A549 (cell line): ENCODE results near the gene CPEB2. TPM values are rescaled to one million over a fixed set of nuclear protein-coding genes. Genes with fewer than 3 reads are reported as not detected.
A peak's percentile ranks its signal among the peaks of the same experiment; 100 is the strongest.

Experiments
- ATAC-seq, 2 experiments: fragments of 200-7000 bp in 1 of 2; fragments of >200 bp in 1 of 2; cut with Nextera tagmentation in 1 of 2; cut with Tn5 transposase in 1 of 2; 3 replicates each; pipeline versions ENCODE4 v1.8.0 to v1.9.1; 2018 to 2020; ENCODE audit warnings: mild to moderate bottlenecking in 1 of 2, moderate library complexity in 1 of 2
- CTCF ChIA-PET: fragments of 300-600 bp; sonication (Branson Sonifier 250); formaldehyde crosslinking; extraction: SDS; loops from one replicate; lab custom pipeline; 2021; ENCODE audit warnings: antibody characterized with exemption, inconsistent platforms; lab: Yijun Ruan, JAX
- POLR2A ChIA-PET: fragments of 350-600 bp; formaldehyde crosslinking; extraction: SDS; loops from one replicate; lab custom pipeline; 2021; ENCODE audit warnings: antibody characterized with exemption, inconsistent platforms; lab: Yijun Ruan, JAX
- DNase-seq, 2 experiments: peaks; one replicate each; pipeline versions ENCODE4 v3.0.0 to v3.0.0-alpha.2; 2011 to 2016; ENCODE audit warnings: low read depth in 1 of 2, low spot score in 1 of 2
- FAIRE-seq: peaks from 2 replicates; lab custom pipeline; 2011; peaks lifted over from hg19 to GRCh38; lab: Jason Lieb, UNC
- H3K27ac ChIP-seq, 2 experiments: fragments of >200 bp; sonication (Bioruptor Twin); formaldehyde crosslinking; 3 replicates each; pipeline ENCODE4 v1.5.1; 2016 to 2017
- H3K4me1 ChIP-seq: fragments of >200 bp; sonication (Bioruptor Twin); formaldehyde crosslinking; 3 replicates; pipeline ENCODE4 v1.6.1; 2016
- H3K4me2 ChIP-seq: fragments of >200 bp; sonication (Bioruptor Twin); formaldehyde crosslinking; 3 replicates; pipeline ENCODE4 v1.6.1; 2016
- H3K4me3 ChIP-seq: fragments of >200 bp; sonication (Bioruptor Twin); formaldehyde crosslinking; 3 replicates; pipeline ENCODE4 v1.5.1; 2016
- H3K9me3 ChIP-seq: fragments of >200 bp; sonication (Bioruptor Twin); formaldehyde crosslinking; 3 replicates; pipeline ENCODE4 v1.6.1; 2016
- BHLHE40 ChIP-seq: IDR thresholded peaks from 2 replicates; pipeline ENCODE4 v1.6.1; 2012; ENCODE audit warnings: low read depth, low read length, inconsistent platforms
- CHD4 ChIP-seq: fragments of 200-600 bp; sonication (generic); IDR thresholded peaks from 2 replicates; pipeline ENCODE4 v1.6.1; 2016; ENCODE audit warnings: antibody characterized with exemption, mild to moderate bottlenecking, borderline replicate concordance
- EHF ChIP-seq: fragments of 250-450 bp; sonication (Bioruptor Pico); IDR thresholded peaks from 2 replicates; pipeline ENCODE4 v1.5.0; 2020; ENCODE audit warnings: mild to moderate bottlenecking
- ESRRA ChIP-seq: fragments of 150-350 bp; IDR thresholded peaks from 2 replicates; pipeline ENCODE4 v1.6.1; 2014; ENCODE audit warnings: mild to moderate bottlenecking, low read length, borderline replicate concordance
- FOSL2 ChIP-seq, 2 experiments: fragments of 450-650 bp in 1 of 2; fragments of >200 bp in 1 of 2; sonication (Bioruptor Twin) in 1 of 2; formaldehyde crosslinking; IDR thresholded peaks; 2 replicates each; pipeline versions ENCODE4 v1.5.0 to v1.6.1; 2016 to 2020; ENCODE audit warnings: mild to moderate bottlenecking in 1 of 2, moderate library complexity in 1 of 2
- JUNB ChIP-seq: fragments of >200 bp; sonication (Bioruptor Twin); formaldehyde crosslinking; IDR thresholded peaks from 2 replicates; pipeline ENCODE4 v1.6.1; 2016
- MAFK ChIP-seq: fragments of 450-650 bp; IDR thresholded peaks from 2 replicates; pipeline ENCODE4 v1.6.1; 2014; ENCODE audit not compliant: partially characterized antibody
- MAZ ChIP-seq: fragments of 150-350 bp; IDR thresholded peaks from 2 replicates; pipeline ENCODE4 v1.6.1; 2014; ENCODE audit warnings: antibody characterized with exemption, low read depth, low read length, borderline replicate concordance
- PHF8 ChIP-seq: fragments of 200-600 bp; sonication (generic); IDR thresholded peaks from 2 replicates; pipeline ENCODE4 v1.6.1; 2016; ENCODE audit warnings: low read depth, mild to moderate bottlenecking, antibody characterized with exemption, moderate library complexity, borderline replicate concordance
- POLR2A ChIP-seq: IDR thresholded peaks from 2 replicates; pipeline ENCODE4 v1.6.1; 2012; ENCODE audit warnings: mild to moderate bottlenecking, low read length
- RAD21 ChIP-seq, 2 experiments: fragments of >200 bp in 1 of 2; sonication (Bioruptor Twin) in 1 of 2; formaldehyde crosslinking in 1 of 2; IDR thresholded peaks in 1 of 2; conservative IDR thresholded peaks in 1 of 2; 2 replicates in 1 of 2; 3 replicates in 1 of 2; pipeline ENCODE4 v1.6.1; 2012 to 2018; ENCODE audit warnings: inconsistent platforms in 1 of 2
- RCOR1 ChIP-seq: fragments of 150-350 bp; IDR thresholded peaks from 2 replicates; pipeline ENCODE4 v1.6.1; 2014; ENCODE audit warnings: antibody characterized with exemption, low read length, low read depth
- RFX5 ChIP-seq: fragments of 450-650 bp; IDR thresholded peaks from 2 replicates; pipeline ENCODE4 v1.7.1; 2014; ENCODE audit warnings: antibody characterized with exemption, mild to moderate bottlenecking, moderate library complexity
- SMC3 ChIP-seq: fragments of >200 bp; sonication (Bioruptor Twin); formaldehyde crosslinking; IDR thresholded peaks from 3 replicates; pipeline ENCODE4 v1.6.1; 2018; ENCODE audit warnings: inconsistent platforms
- SREBF2 ChIP-seq: fragments of 450-650 bp; IDR thresholded peaks from 2 replicates; pipeline ENCODE4 v1.6.1; 2014; ENCODE audit warnings: mild to moderate bottlenecking, moderate library complexity
- TFCP2L1 ChIP-seq: fragments of 250-450 bp; sonication (Bioruptor Pico); IDR thresholded peaks from 2 replicates; pipeline ENCODE4 v1.5.0; 2021; ENCODE audit warnings: mild to moderate bottlenecking
- TP53 ChIP-seq: fragments of 250-450 bp; sonication (Bioruptor Pico); IDR thresholded peaks from 2 replicates; pipeline ENCODE4 v1.5.0; 2021; ENCODE audit warnings: mild to moderate bottlenecking, moderate library complexity
- ZC3H11A ChIP-seq: fragments of 450-650 bp; IDR thresholded peaks from 2 replicates; pipeline ENCODE4 v1.6.1; 2014; ENCODE audit warnings: antibody characterized with exemption, mild to moderate bottlenecking
- ZFP36 ChIP-seq: fragments of 450-650 bp; IDR thresholded peaks from 2 replicates; pipeline ENCODE4 v1.6.1; 2014; ENCODE audit warnings: borderline replicate concordance; ENCODE audit not compliant: partially characterized antibody
- ZSCAN20 ChIP-seq: fragments of 250-450 bp; sonication (Bioruptor Pico); IDR thresholded peaks from 2 replicates; pipeline ENCODE4 v1.8.0; 2022; ENCODE audit warnings: mild to moderate bottlenecking, moderate library complexity
- WGBS: methylation state at CpG from one replicate; pipeline ENCODE4 v1.1.6; 2017; ENCODE audit errors: missing lambda C conversion rate; 5-methylcytosine and 5-hydroxymethylcytosine counted together
- polyA plus RNA-seq, 4 experiments: library from polyadenylated mRNA; depleted of rRNA in 3 of 4; stranded (reverse); fragments of >200 nt; fragmentation: RNase III in 1 of 4; extraction: RNeasy Plus Mini Kit Qiagen cat#74134 plus additional on column Dnase treatment in 1 of 4; gene quantifications; 2 replicates in 3 of 4; 3 replicates in 1 of 4; pipeline ENCODE4 v1.2.3, GENCODE V29; 2011 to 2017
- TF ChIP-seq, protein P1 (sequence below): fragments of 250-450 bp; sonication (Bioruptor Pico); IDR thresholded peaks from 2 replicates; pipeline ENCODE4 v1.5.0; 2021; ENCODE audit warnings: mild to moderate bottlenecking, moderate library complexity, borderline replicate concordance
- TF ChIP-seq, protein P2 (sequence below): IDR thresholded peaks from 2 replicates; pipeline ENCODE4 v1.6.1; 2012
- TF ChIP-seq, protein P3 (sequence below): IDR thresholded peaks from 2 replicates; pipeline ENCODE4 v1.6.1; 2012; ENCODE audit warnings: low read depth, borderline replicate concordance
- TF ChIP-seq, protein P4 (sequence below): fragments of 150-350 bp; IDR thresholded peaks from 2 replicates; pipeline ENCODE4 v1.6.1; 2014; ENCODE audit warnings: low read depth, mild to moderate bottlenecking, low read length

CPEB2 gene
- polyA plus RNA-seq, 2 of the 4 experiments (the other 2 are of a cell fraction): 16.2 to 16.8 TPM

- no peak for FAIRE-seq
These were observed 11.8 kb upstream of the CPEB2 start for GRCh38 chr4:14990484-14990883.

GRCh38 chr4:14994242-14994641 lies 8.0 kb upstream of the CPEB2 start:
- H3K9me3 ChIP-seq: no peaks in the 10 kb centered on the region
- WGBS: 55% methylated on average over 3 of the region's 3 CpGs
- ATAC-seq: no peak
- CTCF ChIA-PET: no interaction called here
- no peak overlapping the region for H3K4me2 ChIP-seq
- TF ChIP-seq SMC3 (no peak), FOSL2 (IDR thresholded peaks at IDR 0.05) (no peak), FOSL2 (CRISPR knock-in tag; IDR thresholded peaks at IDR 0.05) (peak; percentile 76)
- DNase-seq: no peak
- H3K4me1 ChIP-seq: no peaks in the 10 kb centered on the region
- H3K4me3 ChIP-seq: no peak overlapping the region
- H3K27ac ChIP-seq: no peak overlapping the region
- FAIRE-seq: no peak
- POLR2A ChIA-PET: no interaction called here

More at GRCh38 chr4:14990484-14990883, 11.8 kb upstream of the CPEB2 start:
- ChIA-PET CTCF (no interaction called here), POLR2A (no interaction called here)
- ATAC-seq (no peak), DNase-seq (no peak)
- no peak overlapping the region for H3K27ac ChIP-seq
- no peak for TF ChIP-seq MAZ
- TF ChIP-seq SMC3: no peak
- no peak for TF ChIP-seq PHF8
- TF ChIP-seq POLR2A: no peak
- no peak for TF ChIP-seq TP53 (CRISPR knock-in tag)
- TF ChIP-seq, protein P1, sequence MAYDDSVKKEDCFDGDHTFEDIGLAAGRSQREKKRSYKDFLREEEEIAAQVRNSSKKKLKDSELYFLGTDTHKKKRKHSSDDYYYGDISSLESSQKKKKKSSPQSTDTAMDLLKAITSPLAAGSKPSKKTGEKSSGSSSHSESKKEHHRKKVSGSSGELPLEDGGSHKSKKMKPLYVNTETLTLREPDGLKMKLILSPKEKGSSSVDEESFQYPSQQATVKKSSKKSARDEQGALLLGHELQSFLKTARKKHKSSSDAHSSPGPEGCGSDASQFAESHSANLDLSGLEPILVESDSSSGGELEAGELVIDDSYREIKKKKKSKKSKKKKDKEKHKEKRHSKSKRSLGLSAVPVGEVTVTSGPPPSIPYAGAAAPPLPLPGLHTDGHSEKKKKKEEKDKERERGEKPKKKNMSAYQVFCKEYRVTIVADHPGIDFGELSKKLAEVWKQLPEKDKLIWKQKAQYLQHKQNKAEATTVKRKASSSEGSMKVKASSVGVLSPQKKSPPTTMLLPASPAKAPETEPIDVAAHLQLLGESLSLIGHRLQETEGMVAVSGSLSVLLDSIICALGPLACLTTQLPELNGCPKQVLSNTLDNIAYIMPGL: no peak
- TF ChIP-seq SREBF2: no peak
- TF ChIP-seq EHF: no peak
- no peak for TF ChIP-seq CHD4
- no peak for TF ChIP-seq ZC3H11A
- no peak for TF ChIP-seq ZFP36
- TF ChIP-seq, protein P2, sequence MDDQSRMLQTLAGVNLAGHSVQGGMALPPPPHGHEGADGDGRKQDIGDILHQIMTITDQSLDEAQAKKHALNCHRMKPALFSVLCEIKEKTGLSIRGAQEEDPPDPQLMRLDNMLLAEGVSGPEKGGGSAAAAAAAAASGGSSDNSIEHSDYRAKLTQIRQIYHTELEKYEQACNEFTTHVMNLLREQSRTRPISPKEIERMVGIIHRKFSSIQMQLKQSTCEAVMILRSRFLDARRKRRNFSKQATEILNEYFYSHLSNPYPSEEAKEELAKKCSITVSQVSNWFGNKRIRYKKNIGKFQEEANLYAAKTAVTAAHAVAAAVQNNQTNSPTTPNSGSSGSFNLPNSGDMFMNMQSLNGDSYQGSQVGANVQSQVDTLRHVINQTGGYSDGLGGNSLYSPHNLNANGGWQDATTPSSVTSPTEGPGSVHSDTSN: no peak
- TF ChIP-seq, protein P3, sequence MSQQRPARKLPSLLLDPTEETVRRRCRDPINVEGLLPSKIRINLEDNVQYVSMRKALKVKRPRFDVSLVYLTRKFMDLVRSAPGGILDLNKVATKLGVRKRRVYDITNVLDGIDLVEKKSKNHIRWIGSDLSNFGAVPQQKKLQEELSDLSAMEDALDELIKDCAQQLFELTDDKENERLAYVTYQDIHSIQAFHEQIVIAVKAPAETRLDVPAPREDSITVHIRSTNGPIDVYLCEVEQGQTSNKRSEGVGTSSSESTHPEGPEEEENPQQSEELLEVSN: no peak
- TF ChIP-seq BHLHE40: no peak
- TF ChIP-seq, protein P4, sequence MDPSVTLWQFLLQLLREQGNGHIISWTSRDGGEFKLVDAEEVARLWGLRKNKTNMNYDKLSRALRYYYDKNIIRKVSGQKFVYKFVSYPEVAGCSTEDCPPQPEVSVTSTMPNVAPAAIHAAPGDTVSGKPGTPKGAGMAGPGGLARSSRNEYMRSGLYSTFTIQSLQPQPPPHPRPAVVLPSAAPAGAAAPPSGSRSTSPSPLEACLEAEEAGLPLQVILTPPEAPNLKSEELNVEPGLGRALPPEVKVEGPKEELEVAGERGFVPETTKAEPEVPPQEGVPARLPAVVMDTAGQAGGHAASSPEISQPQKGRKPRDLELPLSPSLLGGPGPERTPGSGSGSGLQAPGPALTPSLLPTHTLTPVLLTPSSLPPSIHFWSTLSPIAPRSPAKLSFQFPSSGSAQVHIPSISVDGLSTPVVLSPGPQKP: no peak
- TF ChIP-seq TFCP2L1 (CRISPR knock-in tag): no peak
- TF ChIP-seq RFX5: no peak
- H3K4me2 ChIP-seq: no peak overlapping the region
- no peak overlapping the region for H3K4me3 ChIP-seq
- H3K9me3 ChIP-seq: no peaks in the 10 kb centered on the region
- no peaks in the 10 kb centered on the region for H3K4me1 ChIP-seq
- WGBS: 91% methylated on average over 1 of the region's 1 CpG

GRCh38 chr4:15001248-15001868 lies 923 bp upstream of the CPEB2 start:
- peak; percentile 44 to 57 for ATAC-seq

More at GRCh38 chr4:15001248-15001868, 923 bp upstream of the CPEB2 start:
- H3K4me2 ChIP-seq: peak overlapping the region; percentile 87
- ChIA-PET CTCF (interaction anchor here (0.5 kb wide), 1 partner anchor 820 kb away, joined by 3 read pairs; no protein-coding TSS in a partner anchor), POLR2A (interaction anchor here (0.9 to 1.9 kb wide), 11 partner anchors 9 to 1373 kb away, joined by 3 to 10 read pairs (median 5); partner anchors contain the start of gene BOD1L1)
- TF ChIP-seq RCOR1 (no peak), ZFP36 (no peak), ZSCAN20 (CRISPR knock-in tag) (no peak), RAD21 (conservative IDR thresholded peaks at IDR 0.05 in 1 of 2, IDR thresholded peaks at IDR 0.05 in 1 of 2) (peak in 1 of 2 experiments; percentile 12; a peak in 1 of 5 replicates), PHF8 (0 out of 2 replicates have a peak, but pooled peaks have one; percentile 48), MAFK (peak; percentile 55), ESRRA (no peak), JUNB (no peak)
- 0% methylated on average over 19 of the region's 32 CpGs for WGBS
- peak; percentile 18 to 79 for DNase-seq
- H3K4me1 ChIP-seq: peaks cover 13% of the 10 kb centered on the region; the same call in 2 of the 3 replicates
- no peaks in the 10 kb centered on the region for H3K9me3 ChIP-seq
- peak overlapping the region; percentile 93 to 100 for H3K27ac ChIP-seq
- no peak for FAIRE-seq
- H3K4me3 ChIP-seq: peak overlapping the region; percentile 71
